GM12801 (cell line): Measurements from ENCODE around the gene GREB1.

Experiments used
- TF ChIP-seq, protein P1 (sequence below): IDR thresholded peaks from one replicate; pipeline ENCODE4 v1.5.1; 2011; ENCODE audit warnings: control low read depth; ENCODE audit not compliant: insufficient read length; ENCODE audit errors: extremely low read depth

Gene GREB1

DNA sequence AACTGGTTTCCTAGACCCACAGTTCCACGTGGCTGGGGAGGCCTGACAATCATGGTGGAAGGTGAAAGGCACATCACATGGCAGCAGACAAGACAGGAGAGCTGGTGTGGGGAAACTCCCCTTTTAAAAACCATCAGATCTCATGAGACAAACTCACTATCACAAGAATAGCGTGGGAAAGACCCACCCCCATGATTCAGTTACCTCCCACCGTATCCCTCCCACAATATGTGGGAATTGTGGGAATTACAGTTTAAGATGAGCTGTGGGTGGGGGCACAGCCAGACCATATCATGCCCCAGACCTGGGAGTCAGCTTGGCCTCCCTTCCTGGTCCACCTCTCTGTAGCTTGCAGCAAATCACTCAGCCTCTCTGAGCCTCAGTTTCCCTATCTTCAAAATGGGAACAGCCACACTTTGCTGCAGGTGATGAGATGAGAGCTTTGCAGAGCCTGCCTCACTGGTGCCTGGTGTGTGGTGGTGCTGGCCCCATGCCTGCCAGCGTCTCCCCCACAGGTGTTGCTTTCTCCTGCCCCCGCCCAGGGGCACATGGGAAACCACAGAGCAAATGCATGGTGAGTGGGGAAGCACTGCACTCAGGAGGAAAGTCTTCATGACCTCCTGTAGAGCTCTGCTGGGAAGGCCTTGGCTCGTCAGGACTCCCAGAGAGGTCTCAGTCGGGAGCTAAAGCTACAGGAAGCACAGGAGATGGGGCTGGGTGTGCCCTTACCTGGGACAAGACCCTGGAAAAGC, 31.1 kb downstream of the GREB1 start:
- TF ChIP-seq, protein P1, sequence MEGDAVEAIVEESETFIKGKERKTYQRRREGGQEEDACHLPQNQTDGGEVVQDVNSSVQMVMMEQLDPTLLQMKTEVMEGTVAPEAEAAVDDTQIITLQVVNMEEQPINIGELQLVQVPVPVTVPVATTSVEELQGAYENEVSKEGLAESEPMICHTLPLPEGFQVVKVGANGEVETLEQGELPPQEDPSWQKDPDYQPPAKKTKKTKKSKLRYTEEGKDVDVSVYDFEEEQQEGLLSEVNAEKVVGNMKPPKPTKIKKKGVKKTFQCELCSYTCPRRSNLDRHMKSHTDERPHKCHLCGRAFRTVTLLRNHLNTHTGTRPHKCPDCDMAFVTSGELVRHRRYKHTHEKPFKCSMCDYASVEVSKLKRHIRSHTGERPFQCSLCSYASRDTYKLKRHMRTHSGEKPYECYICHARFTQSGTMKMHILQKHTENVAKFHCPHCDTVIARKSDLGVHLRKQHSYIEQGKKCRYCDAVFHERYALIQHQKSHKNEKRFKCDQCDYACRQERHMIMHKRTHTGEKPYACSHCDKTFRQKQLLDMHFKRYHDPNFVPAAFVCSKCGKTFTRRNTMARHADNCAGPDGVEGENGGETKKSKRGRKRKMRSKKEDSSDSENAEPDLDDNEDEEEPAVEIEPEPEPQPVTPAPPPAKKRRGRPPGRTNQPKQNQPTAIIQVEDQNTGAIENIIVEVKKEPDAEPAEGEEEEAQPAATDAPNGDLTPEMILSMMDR: no peak

DNA sequence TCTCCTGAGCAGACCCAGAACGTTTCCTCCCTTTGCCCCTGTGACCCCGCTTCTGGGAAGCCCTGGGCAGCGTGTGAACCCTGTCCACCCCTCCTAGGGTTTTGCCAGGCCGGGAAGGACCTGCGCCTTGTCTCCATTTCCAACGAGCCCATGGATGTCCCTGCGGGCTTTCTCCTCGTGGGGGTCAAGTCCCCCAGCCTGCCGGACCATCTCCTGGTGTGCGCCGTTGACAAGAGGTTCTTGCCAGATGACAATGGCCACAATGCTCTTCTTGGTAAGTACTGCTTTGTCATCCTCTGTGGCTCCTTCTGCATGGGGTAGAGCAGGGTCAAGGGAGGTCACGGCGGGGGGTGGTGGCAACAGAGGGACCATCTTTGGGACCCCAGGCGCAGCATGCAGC, 32.5 kb downstream of the GREB1 start:
- TF ChIP-seq, protein P1: no peak

GRCh38 chr2:11567631-11568031, 33.8 kb downstream of the GREB1 start:
- TF ChIP-seq, protein P1: no peak

- TF ChIP-seq, protein P1: no peak
Observed at GRCh38 chr2:11568436-11568835, 34.6 kb downstream of the GREB1 start.

DNA sequence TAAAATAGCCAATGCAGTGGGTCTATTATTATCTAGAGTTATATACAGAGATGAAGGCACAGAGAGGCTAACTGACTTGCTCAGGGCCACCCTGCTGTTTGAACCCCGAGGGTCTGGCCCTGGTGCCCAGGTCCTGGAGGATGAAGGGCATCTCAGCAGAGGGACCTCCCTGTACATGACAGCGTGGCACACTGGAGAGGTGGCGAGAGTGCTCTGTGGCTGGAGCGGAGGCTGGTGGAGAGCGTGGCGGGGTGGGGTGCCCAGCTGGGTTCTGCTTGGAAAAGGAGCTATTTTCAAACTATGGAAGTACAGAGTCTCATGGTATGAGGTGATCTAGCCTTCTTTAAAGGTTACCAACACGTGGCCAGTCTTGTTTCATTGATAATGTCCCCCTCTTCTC, 35.8 kb downstream of the GREB1 start:
- TF ChIP-seq, protein P1: no peak

DNA sequence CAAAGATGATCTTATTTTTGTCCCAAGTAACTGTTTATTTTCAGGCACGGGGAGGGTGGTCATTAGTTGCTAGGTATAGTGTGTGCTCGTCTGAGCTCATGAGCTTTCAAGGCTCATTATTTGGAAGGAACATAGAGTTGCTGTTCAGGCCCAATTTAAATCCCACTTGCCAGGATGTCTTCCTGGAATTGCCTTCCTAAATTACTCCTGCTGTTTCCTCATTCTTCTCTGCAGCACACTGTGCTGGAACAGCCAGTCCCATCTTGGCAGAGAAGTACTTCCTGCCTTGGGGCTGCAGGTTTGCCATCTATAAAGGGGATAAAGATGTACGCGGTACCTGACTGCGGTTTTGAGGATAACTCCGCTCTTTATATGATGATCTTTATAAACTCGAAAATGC, 37.3 kb downstream of the GREB1 start:
- TF ChIP-seq, protein P1: no peak

DNA sequence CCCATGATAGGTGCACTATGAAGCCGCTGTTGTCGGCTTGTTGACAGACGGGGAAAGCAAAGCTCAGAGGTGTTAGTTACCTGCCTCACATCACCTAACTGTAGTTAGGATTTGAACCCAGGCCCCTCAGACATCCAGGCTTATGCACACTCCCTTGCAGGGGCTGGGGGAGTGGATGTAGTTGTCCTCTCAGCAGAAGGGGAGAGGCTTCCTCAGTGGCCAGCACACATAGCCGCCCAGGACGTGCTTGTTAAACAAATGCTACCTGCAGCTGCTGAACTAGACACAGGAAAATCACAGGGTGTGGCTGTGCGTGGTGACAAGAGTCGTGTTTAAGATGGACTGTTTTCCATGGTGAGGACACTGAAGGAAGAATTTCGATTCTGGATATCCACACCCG, 39.2 kb downstream of the GREB1 start:
- TF ChIP-seq, protein P1: no peak
